RWPE1 (cell line): Measurements from ENCODE around the gene PLCXD1.

Experiments
- CTCF ChIA-PET: fragments of 350-600 bp; sonication (Branson Sonifier 250); formaldehyde crosslinking; extraction: SDS; loops from one replicate; lab custom pipeline; 2021; lab: Yijun Ruan, JAX
- POLR2A ChIA-PET: fragments of 400-600 bp; formaldehyde crosslinking; extraction: SDS; loops from one replicate; lab custom pipeline; 2020; ENCODE audit warnings: antibody characterized with exemption; ENCODE audit not compliant: low non-redundant PET; lab: Yijun Ruan, JAX
- DNase-seq: peaks from one replicate; pipeline ENCODE4 v3.0.0; 2012; ENCODE audit warnings: low spot score
- H3K27ac ChIP-seq: fragments of 450-650 bp; 2 replicates; pipeline ENCODE4 v1.5.1; 2017
- TF ChIP-seq, protein P1 (sequence below): fragments of 450-650 bp; conservative IDR thresholded peaks from 2 replicates; pipeline ENCODE4 v1.5.1; 2017; ENCODE audit warnings: low read depth, mild to moderate bottlenecking

Gene PLCXD1

DNA sequence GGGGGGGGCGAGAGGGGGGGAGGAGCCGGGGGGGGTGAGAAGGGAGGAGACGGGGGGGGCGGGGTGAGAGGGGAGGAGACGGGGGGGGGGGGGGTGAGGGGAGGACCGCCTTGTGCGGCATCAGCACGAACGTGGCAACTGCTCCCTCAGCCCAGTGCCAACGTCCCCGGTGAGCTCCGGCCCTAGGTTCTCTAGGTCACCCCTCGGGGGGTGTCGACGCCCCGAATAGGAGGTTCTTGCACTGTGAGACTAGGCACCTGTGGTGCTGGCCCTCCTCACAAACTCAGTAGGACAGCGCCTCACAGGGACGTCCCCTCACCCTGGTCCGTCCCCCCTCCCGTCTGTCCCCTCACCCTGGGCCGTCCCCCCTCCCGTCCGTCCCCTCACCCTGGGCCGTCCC, 58.9 kb downstream of the PLCXD1 start:
- POLR2A ChIA-PET, result no interaction called here
- TF ChIP-seq, protein P1, sequence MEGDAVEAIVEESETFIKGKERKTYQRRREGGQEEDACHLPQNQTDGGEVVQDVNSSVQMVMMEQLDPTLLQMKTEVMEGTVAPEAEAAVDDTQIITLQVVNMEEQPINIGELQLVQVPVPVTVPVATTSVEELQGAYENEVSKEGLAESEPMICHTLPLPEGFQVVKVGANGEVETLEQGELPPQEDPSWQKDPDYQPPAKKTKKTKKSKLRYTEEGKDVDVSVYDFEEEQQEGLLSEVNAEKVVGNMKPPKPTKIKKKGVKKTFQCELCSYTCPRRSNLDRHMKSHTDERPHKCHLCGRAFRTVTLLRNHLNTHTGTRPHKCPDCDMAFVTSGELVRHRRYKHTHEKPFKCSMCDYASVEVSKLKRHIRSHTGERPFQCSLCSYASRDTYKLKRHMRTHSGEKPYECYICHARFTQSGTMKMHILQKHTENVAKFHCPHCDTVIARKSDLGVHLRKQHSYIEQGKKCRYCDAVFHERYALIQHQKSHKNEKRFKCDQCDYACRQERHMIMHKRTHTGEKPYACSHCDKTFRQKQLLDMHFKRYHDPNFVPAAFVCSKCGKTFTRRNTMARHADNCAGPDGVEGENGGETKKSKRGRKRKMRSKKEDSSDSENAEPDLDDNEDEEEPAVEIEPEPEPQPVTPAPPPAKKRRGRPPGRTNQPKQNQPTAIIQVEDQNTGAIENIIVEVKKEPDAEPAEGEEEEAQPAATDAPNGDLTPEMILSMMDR, result no peak
- H3K27ac ChIP-seq, result no peak overlapping the region
- DNase-seq, result no peak
- CTCF ChIA-PET, result no interaction called here

DNA sequence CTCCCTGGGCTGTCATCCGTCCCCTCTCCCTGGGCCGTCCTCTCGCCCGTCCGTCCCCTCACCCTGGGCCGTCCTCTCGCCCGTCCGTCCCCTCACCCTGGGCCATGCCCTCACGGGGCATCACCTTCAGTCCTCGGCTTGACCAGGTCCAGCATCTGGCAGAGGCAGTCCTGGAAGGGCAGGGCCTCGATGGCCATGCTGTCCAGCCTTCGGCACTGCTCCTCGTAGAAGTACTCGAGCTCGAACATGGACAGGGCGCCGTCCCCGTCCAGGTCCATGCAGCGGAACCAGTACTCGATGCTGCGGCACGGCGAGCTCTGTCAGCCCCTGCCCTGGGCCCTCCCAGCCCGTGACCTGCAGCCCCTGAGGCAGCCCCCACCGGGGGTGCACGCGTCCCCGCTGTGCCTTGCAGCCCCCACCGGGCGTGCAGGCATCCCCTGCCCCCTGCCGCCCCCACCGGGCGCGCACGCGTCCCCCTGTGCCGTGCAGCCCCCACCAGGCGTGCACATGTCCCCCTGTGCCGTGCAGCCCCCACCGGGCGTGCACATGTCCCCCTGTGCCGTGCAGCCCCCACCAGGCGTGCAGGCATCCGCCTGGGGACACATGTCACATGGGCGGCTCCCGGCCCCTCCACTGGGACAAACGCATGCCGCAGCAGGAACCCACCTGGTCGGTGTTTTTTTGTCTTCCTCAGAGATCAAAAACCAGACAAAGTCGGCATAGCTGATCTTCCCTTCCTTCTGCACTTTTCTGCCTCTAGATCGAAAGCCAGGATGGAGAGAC, 59.7 kb downstream of the PLCXD1 start:
- POLR2A ChIA-PET, result no interaction called here
- H3K27ac ChIP-seq, result no peak overlapping the region
- TF ChIP-seq, protein P1, result no peak
- CTCF ChIA-PET, result no interaction called here
- DNase-seq, result no peak

DNA sequence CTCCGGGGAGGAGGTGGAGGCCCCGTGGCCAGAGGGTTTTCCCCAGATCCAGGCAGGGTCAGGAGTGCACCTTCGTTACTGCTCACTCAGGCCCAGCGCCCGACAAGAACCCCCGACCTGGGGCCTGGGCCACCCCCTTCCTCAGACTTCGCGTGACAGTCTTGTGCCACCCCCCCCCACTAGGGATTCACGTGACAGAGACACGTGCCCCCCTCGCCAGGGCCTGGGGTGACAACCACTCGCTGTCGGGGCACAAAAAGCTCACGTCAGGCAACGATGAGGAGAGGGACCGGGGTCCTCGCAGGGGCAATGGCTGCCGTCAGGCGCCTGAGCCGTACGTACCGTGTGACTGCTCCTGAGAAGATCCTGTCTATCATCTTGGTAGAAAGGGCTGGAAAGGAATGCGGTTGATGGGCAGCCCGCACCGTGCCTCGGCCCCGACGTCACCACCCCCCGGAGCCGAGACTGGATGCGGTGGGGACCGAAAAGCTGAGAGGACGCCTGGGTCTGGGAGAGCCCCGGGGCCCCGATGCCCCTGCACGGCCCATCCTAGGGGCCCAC, 60.4 kb downstream of the PLCXD1 start:
- CTCF ChIA-PET, result no interaction called here
- no peak for DNase-seq
- POLR2A ChIA-PET, result no interaction called here
- no peak overlapping the region for H3K27ac ChIP-seq
- TF ChIP-seq, protein P1, result no peak

DNA sequence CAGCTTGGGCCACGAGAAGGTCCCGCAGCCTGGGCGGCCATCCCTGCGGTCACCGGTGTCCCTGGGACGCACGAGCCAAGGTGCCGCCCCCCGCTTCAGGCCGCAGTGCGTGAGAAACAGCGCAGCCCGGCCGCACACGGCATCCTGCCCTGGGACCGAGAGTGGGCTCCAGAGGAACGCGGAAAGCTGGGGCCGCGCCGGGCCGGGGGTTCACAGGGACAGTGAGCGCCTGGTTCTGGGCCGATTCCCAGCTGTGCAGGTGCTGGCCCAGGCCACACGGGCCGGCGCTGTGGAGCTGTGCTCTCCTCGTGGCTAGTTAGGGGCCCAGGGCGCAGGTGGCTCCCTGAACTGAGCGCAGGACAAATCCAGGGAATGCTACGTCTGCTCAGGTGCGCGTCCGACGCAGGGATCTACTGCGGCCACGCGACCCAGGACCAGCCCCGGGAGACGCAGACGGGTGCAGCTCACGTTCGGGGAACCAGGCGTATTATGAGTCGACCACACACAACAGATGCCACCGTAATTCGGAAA, 63.3 kb downstream of the PLCXD1 start:
- CTCF ChIA-PET, result no interaction called here

DNA sequence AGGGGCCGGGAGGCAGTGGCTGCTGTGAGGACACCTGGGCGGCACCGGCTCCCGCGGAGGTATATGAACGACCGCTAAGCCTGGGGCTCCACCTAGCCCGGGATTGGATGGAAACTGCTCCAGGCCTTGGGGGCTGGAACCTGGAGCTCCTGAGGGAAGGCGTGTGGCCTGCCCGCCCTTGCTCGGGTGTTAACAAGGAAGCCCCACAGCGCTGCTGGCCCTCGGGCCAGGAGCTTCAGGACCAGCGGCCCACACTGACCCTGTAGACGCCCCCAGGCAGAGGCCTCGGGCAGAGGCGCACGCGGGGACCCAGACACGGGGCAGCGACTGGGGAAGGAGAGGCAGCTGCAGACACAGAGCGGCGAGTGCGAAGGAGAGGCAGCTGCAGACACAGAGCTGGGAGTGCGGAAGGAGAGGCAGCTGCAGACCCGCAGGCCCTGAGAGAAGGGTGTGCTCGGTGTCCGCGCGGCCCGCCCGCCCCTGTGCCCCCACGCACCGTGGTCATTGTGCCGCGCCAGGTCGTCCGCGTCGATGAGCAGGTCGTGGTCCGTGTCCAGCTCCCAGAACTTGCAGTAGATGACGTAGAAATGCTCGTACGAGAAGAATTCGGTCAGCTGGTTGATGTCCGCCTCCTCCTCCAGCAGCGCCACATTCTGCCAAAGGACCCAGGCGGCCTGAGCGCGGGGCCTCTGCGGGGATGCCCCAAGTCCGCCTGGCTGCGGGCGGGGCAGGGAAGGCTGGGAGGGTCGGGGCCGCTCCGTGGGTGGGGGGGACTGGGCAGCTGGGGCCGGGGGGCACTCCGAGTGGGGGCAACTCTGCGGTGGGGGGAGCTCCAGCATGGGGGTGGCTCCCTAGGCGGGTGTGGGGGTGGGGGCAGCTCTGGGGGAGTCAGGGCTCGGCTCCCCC, 64.1 kb downstream of the PLCXD1 start:
- H3K27ac ChIP-seq, result no peak overlapping the region
- TF ChIP-seq, protein P1, result no peak
- CTCF ChIA-PET, result no interaction called here
- POLR2A ChIA-PET, result no interaction called here
- no peak for DNase-seq

More for the DNA sequence above, 63.3 kb downstream of the PLCXD1 start:
- no peak for DNase-seq
- no peak overlapping the region for H3K27ac ChIP-seq
- TF ChIP-seq, protein P1, result no peak
- POLR2A ChIA-PET, result no interaction called here
